HG02852 (cell line): ENCODE results near the gene TTC7B.
"Not testable (repeated sequence)": the region's sequence is repeated elsewhere in the genome, so short reads cannot be mapped to it uniquely, and the experiment has no call there.

Experiments
- ATAC-seq: cut with Tn5 transposase; IDR thresholded peaks from one replicate; pipeline ENCODE4 v1.9.1; 2021; ENCODE audit warnings: mild to moderate bottlenecking, moderate library complexity; ENCODE audit not compliant: unreplicated experiment

Gene TTC7B

DNA sequence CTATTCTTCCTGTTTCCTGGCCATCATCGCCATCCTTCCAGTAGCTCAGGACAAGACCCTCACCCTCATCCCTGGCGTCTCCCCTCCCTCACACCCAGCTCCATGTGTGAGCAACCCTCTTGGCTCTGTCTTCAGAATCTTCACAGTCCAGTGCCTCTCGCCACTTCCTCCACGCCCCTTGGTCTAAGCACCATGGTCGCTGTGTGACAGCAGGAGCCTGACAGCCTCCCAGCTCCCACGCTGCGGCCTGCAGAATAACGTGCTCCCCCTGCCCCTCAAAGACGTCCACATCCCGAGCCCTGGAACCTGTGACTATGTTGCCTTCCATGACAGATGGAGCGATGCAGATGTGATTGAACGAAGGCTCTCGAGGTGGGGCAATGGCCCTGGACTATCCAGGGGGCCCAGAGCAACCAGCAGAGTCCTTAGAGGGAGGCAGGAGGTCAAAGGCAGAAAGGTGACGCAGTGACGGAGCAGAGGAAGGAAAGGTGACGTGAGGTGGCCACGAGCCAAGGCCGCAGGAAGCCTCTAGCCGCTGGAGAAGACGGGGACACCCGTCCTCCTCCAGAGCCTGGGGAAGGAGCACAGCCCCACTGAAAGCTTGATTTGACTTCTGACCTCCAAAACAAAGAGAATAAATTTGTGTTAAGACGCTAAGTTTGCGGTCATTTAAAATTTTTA is 279.6 kb downstream of the TTC7B start:
- ATAC-seq, result no peak

DNA sequence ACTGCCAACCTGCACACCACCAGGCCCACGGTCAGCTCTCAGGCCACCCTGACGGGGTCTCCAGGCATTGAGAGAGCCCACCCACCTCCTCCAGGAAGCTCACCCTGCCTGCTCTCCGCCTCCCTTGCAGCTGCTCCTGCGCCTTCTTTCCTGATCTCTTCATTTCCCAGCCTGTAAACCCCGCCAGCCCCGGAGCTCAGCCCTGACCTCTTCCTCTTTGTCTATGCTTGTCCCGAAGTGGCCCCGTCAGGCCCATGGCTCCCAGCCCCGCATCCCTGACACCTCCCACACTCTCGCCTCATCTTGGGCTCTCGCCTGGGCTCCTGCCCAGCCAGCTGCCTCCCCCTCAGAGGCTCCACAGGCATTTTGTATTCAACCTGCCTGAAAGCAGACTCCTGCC is 280.1 kb downstream of the TTC7B start:
- ATAC-seq, result no peak

DNA sequence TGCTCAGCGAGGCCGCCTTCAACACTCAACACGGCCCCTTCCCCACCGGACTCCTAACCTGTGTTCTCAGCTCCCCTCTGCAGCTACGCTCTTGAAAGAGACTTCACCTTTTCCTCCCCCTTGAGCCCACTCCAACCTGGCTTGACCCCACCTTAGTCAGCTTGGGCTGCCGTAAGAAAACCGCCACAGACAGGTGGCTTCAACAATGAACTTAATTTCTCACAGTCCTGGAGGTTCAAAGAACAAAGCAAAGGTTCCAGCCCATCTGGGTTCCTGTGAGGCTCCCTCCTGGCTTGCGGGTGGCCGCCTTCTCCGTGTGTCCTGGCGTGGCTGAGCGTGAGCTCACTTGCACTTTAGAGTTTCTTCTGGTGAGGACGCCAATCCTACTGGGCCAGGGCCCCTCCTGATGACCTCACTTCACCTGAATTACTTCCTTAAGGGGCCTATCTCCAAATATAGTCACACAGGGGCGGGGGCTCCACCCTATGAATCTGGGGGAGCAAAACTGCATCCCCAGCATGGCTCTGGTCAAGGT is 280.6 kb downstream of the TTC7B start:
- ATAC-seq, result no peak

DNA sequence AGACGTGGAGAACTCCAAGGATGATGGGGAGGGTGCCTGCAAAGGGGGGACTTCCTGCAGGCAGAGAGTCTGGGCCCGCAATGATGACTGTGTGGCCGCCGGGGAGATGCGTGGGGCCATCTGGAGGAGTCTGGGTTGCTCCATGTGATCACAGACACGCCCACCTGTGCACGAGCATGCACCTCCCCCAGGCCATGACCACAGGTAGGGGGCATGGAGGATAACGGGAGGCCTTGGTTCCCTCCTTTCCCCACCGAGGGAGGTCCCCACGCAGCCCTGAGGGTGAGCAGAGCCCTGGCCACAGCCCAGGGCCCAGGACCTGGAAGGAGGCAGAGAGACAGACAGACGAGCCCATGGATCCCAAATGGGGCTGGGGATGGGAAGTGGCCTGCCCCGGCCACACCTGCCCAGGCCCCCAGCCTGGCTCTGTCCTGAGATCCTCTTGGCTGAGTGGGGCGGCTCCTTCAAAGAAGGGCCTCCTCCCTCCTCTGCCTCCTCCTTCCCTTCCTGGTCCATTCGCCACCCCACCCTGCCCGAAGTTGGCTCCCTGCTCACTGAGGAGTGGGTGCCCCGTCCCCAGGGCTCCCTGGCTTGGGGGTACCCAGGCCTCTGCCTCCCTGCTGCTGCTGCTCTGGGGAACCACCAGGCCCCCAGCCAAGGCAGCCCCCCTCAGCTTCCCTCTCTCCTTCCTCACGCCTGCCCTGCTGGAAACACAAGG is 281.2 kb downstream of the TTC7B start:
- ATAC-seq, result no peak

DNA sequence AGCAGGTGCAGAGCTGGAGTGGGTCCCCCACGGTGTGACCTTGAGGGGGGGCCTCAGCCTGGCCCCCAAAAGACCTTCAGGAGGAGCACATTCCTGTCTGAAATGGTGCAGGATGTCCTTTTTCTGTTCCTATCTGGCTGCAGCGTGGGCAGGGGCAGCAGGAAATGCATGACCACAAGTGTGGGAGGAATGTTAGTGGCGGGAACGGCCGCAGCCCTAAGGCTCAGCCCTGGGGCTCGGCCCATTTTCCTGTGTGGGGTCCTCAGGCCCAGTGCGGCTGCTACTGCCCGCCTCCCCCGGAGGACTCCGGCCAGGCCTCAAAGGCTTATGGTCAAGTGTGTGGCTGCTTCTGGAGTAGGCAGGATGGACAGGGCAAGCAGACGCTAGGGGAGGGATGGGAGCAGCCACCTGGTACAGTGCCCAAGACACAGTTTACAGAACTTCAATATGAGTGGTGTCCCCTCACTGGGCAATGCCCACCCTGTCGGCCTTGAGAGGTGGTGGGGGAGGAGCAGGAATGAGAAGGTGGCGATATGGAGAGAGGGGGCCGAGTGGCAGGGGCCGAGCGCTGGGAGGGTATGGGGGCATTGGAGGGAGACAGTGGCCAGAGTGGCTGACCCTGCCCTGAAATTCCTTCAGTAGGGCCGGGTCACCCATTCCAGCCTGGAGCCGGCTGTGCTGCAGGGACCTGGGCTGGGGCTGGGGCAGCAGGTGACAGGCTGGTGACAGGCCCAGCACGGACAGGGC is 282.0 kb downstream of the TTC7B start:
- ATAC-seq, result no peak

DNA sequence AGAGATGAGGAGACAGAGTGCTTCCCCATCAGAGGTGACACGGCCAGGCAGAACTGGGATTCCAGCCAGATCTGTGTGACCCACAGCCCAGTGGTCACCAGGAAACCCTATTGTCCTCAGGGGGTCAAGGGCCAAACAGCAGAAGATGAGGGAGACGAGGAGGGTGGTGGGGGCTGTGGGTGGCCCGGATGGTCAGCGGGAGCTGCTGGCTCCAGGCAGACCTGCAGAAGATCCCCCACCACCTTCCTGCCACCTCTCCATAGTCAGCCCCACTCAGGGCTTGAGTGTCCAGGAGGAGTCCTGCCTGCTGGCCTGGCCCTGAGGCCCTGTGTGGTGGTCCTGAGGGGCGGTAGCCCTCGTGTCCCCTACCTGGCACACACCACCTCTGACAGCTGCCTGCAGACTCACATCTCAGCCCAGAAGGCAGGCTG is 282.6 kb downstream of the TTC7B start:
- no peak for ATAC-seq

DNA sequence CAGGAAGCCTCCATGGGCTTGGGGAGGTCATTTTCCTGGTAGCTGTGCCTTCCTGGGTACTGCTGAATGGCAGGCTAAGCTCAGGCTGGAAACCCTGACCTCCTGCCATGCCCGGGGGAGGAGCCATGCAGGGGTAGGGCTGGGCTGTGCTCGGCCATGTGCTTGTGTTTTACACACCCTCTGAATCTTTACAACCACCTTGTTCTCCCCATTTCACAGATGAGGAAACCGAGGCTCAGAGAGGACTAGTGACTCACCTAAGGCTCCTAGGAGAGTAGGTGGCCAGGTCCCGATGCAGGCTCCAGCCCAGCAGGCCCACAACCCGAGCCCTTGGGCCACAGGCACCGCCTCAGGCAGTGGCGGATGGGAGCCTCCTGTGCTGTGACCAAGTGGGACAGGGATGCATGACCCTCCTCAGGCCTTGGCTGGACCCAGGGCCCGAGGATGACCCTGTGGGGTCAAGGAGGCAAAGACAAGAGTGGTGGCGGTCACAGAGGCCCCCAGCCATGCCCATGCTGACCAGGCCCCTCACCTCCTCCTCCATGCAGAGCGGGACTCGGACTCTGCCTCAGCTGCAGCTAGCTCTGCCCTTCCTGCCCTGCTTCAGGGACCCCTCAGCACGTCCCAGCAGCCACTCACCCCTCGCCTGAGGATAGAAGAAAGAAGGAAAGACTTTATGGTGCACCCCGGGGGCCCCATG is 283.3 kb downstream of the TTC7B start:
- ATAC-seq, result no peak

DNA sequence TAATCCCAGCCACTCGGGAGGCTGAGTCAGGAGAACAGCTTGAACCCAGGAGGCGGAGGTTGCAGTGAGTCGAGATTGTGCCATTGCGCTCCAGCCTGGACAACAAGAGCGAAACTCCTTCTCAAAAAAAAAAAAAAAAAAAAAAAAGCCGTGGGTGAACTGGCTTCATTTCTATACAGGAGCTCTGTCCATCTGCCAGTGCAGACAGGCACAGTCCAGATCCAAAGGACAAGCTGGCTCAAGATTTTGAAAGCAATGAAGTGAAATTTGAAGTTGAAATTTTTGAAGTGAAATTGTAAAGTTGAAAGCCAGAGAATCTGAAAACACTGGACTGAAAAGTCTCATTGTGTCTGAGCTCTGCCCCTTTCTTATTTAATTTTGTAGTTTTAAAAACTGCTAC is 284.7 kb downstream of the TTC7B start:
- no peak for ATAC-seq

DNA sequence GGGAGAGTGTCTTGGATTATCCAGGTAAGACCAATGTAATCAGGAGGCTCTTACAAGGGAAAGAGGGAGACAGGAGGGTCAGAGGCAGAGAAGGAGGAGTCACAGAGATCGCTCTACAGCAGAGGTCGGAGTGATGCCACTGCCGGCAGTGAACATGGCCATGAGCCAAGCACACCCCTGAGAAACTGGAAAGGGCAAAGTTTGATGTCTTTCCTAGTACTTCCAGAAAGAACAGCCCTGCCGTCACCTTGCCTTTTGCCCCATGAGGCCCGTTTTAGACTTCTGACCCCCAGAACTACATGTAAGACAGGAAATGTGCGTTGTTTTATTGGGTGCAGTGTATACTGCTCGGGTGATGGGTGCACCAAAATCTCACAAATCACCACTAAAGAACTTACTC is 285.7 kb downstream of the TTC7B start:
- no peak for ATAC-seq

DNA sequence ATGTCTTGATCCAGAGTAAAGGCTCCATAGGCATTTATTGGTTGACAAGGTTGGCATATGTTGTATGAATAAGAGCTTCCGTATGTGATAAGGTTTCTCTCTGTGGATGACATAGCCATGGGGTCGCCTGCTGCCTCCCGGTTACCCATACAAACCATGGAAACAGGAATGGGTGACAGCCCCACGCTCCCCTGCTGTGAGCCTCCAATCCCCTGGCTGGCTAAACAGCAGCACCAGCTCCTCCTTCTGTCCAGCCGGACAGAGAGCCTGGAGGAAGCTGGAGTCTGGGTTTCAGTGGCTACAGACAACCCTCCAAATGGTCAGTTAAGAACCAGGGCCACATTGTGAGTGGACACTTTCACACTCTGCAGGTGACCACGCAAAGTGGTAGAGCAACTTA is 288.3 kb downstream of the TTC7B start:
- ATAC-seq, result no peak

DNA sequence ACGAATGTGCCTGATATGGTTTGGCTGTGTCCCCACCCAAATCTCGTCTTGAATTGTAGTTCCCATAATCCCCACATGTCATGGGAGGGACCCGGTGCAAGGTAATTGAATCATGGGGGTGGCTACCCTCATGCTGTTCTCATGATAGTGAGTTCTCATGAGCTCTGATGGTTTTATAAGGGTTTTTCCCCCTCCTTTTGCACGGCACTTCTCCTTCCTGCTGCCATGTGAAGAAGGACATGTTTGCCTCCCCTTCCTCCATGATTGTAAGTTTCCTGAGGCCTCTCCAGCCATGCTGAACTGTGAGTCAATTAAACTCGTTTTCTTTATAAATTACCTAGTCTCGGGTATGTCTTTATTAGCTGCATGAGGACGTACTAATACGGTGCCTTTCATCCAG is 289.7 kb downstream of the TTC7B start:
- not testable (repeated sequence) for ATAC-seq

DNA sequence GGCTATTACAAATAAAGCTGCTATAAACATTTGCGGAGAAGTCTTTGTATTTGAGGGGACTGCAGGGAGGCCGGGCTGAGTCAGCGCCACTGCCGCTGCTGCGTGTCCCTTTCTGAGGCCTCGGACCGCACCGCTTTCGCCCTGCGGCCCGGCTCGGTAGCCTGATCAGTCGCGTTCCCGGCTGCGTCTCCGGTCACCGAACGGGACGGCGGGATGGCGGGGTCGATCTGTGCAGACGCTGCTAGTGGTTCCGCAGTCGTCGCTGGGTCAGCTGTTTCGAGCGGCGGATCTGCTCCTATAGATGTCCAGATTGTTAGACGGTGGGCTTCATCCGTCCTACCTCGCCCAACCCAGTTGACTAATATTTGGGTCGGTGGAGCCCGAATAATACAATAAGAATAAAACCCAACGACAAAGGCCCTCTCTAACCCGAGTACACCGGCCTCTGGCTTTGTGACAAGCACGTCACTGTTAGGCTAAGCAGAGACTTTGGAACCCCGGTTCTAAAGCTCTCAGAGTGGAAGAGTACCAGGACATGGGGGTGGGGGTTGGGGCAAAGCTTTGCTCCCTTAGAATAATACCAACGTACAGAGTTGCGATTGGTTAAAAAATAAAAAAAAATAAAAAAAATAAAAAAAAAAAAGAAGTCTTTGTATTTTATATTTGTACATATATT is 290.7 kb downstream of the TTC7B start:
- ATAC-seq, result not testable (repeated sequence)

DNA sequence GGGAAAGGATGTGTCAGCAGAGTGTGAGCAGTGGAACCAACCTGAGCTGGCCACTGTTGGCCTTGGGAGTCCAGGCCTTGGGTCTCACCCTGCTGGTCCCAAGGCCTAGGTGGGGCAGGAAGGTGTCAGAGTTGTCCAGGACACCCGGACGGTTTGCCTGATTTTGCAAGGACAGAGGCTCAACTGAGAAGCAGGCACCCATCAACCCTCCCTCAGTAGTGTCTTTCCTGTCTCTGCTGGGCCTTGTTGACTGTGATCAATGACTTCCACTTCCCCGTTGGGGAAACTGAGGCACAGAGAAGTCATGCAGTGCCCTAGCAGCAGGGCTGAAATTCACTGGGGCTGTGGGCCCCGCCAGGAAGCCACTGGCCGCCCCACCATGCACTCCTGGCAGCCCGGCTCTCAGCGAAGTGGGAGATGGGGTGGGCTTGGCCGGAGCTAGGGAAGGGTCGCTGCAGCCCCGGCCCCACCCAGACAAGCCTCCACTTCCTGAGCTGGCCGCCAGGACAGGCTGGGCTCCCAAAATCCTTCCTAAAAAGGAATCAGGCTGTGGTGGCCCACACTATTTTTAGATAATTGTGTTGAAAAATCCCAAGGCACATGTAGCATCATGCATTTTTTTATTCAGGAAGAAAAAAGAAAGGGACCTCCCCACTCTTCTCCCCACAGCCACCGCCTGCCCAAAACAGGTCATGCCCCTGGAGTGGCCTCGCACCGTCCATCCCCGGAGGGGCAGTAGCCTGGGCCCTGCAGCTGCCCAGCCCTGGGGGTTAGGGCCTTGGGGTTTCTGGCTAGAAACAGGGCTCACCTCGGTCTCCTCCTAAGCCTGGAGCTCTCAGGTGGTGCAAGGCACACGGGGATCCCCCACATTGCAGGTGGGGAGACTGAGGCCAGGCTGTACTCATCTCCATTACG is 292.0 kb downstream of the TTC7B start:
- ATAC-seq, result no peak

DNA sequence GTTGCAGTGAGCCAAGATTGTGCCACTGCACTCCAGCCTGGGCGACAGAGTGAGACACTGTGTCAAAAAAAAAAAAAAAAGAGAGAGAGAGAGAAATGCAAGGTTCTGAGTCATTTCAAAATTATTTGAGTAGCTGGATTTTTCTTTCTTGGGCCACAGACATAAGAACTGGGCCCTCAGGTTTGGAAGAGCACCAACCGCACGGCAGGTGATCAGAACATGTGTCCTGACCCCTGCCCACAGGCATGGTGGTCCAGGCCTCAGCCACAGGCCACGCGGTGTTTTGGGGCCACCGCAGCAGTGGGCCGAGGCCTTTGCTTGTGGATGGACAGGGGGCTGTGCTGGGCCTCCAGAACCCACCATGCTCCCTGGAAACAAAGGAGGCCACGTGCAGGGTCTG is 292.7 kb downstream of the TTC7B start:
- no peak for ATAC-seq

DNA sequence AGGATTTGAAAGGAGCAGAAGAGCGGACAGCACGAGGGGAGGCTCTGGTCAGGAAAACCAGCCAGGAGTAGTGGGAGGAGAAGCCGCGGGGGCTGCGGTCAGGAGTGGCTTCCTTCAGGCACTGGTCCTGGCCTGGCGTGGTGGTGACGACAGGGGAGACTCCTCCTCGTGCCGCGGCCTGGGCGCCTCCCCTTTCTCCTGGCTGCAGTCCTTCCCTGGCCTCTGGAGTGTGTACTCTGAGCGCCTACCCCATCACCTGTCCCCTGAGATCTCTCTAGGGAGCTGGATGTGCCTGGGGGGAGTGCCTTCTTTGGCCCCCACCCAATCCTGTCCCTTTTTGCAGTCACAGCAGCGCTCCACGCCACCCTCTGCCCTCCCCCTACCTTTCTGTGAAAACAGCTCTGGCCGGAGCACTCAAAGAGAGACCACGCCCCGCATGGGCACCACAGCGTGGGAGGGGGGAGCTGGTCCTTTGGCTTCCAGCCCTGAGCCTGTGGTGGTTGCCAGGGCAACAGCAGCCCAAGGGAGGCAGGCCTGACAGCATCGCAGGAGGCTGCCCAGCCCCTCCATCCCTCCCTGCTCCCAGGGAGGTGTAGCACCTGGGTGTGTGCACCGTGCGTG is 293.5 kb downstream of the TTC7B start:
- ATAC-seq, result no peak

DNA sequence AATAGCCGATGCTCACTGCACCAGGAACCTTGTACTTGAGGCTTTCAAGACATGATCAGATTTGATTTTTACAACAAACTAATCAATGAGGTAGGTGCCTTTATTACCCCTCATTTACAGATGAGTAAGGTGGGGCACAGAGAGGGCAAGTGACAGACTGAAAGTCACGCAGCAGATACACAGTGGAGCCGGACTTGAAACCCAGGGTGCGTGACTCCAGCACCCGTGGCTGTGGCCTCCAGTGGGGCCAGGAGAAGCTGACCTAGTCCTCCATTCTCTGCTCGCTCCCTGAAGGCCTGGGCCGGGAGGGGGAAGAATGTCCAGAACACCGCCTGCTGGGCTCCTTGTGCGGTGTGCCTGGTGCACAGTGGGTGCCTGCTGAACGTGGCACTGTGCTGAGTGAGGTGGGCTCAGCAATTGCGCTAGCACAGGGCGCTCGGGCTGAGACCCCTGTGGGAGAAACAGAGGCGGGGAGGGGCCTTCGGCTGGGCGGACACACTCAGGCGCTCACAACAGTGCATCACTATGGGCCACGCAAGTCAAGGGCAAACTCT is 294.2 kb downstream of the TTC7B start:
- ATAC-seq, result no peak

DNA sequence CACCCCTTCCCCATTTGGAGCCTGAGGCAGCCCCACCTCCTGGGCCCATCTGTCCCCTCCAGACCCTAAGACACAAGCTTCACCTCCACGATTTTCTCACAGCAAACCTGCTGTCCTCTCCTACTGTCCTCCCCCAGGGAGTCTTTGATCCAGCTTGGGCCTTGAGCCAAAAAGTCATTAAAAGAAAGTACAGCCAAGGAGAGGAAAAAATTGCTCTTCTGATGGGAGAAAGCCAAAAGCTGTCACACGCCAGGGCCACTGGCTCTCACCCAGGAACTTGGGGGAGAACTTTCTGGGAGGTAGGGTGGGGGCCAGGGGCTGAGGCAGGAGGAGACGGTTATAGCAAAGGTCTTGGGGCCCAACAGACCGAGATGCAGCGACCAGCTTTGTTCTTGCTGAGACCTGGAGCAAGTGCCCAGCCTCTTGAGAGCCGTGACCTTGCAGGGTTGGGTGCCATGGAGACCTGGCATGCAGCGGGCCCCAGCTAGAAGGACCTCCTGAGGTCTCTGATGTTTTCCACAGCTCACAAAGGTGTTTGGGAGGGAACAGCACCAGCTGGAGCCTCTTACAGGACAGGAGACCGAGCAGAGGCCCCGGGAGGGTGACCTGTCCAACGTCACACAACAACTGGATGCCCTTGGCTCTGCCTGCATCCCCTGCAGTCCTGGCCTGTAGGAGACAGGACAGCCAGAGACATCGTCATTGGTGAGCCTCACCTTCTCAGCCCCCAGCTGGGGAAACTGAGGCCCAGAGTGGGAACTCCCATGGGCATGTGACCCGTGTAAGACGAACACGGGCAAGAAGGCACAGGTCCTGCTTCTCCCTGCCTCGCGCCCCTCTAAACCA is 294.9 kb downstream of the TTC7B start:
- no peak for ATAC-seq

DNA sequence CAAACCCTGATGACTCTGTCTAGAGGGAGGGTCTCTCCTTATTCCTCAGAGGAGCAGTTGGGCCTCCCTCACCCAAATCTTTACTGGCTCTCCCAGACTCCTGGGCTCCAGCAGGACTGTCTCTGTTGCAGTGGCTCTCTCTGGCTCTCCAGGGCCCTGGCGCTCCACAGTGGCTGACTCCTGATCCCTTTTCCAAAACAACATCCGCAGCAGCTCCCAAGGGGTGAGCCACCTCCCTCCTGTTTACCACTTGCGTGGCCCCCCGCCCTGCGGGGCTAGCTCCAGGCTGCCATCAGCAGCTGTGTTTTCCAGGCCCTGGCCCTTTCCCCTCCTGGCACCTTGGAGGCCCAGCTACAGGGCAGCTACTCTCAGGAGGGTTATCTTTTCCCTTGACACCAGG is 295.9 kb downstream of the TTC7B start:
- no peak for ATAC-seq
